Cortex of kidney (tissue), 1 donor: ENCODE data around the gene RASA3.

Source experiments
- DNase-seq: peaks from one replicate; lab custom pipeline; 2025; lab: John Stamatoyannopoulos, UW

RASA3 gene

GRCh38 chr13:113981194-113981605 lies 151.2 kb downstream of the RASA3 start:
- DNase-seq: no peak

- no peak for DNase-seq
Observed at GRCh38 chr13:113980489-113981064, 151.8 kb downstream of the RASA3 start.

DNA sequence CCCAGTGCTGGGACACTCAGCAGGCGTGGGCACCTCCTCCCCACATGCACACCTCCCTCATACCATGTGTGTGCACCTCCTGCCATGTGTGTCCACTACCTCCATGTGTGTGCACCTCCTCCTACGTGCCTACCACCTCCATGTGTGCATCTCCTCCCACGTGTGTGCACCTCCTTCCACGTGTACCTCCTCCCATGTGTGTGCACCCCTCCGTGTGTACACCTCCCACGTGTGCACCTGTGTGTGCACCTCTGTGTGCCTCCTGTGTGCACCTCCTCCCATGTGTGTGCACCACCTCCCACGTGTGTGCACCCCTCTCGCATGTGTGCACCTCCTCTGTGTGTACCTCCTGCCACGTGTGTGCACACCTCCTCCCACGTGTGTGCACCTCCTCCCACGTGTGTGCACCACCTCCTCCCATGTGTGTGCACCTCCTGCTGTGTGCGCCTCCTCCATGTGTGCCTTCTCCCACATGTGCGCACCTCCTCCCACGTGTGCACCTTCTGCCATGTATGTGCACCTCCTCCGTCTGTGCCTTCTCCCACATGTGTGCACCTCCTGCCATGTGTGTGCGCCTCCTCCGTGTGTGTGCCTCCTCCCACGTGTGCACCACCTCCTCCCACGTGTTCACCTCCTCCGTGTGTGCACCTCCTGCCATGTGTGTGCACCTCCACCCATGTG lies 152.5 kb downstream of the RASA3 start:
- no peak for DNase-seq

GRCh38 chr13:113978741-113979481 lies 153.5 kb downstream of the RASA3 start:
- DNase-seq: no peak

- no peak for DNase-seq
Observed at GRCh38 chr13:113977976-113978375, 154.4 kb downstream of the RASA3 start.

DNA sequence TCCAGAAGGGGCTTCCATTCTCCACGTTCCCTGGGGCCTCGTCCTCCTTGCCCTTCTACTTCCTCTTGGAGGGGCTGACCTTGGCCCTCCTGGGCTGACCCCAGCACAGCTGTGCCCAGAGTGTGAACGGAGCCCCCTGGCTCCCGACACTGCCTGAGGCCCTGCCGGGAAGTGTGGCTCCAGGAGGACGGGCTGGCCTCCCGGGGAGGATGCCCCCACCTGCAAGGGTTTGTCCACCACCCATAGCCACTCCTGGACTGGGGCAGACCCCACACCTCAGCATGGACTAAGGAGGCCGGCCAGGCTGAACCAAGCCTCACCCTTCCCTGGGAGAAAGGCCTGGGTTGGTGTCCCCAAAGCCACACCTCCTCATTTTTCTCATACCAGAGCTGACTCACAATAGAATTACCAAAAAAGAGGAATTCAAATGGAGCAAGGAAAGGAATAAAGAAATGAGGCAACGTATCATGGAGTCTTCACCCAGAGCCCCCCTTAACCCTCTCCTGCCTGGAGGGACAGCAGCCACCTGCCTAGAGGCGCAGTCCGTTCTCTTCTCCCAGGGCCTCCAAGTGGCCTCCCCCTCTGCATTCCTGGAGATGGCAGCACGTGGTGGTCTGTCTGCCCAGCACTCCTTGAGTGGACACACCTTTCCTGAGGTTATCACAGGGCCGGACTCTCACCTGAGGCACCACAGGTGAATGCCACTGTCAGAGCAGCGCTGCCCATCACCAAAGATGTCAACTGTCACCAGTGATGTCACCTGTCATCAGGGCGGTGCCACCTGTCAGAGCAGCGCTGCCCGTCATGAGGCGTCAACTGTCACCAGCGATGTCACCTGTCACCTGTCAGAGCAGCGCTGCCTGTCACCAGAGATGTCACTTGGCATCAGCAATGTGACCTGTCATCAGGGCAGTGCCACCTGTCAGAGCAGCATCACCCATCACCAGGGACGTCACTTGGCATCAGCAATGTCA lies 155.4 kb downstream of the RASA3 start:
- DNase-seq: no peak

- no peak for DNase-seq
Observed at GRCh38 chr13:113975416-113975815, 157.0 kb downstream of the RASA3 start.

GRCh38 chr13:113974304-113975281 lies 157.8 kb downstream of the RASA3 start:
- no peak for DNase-seq

DNA sequence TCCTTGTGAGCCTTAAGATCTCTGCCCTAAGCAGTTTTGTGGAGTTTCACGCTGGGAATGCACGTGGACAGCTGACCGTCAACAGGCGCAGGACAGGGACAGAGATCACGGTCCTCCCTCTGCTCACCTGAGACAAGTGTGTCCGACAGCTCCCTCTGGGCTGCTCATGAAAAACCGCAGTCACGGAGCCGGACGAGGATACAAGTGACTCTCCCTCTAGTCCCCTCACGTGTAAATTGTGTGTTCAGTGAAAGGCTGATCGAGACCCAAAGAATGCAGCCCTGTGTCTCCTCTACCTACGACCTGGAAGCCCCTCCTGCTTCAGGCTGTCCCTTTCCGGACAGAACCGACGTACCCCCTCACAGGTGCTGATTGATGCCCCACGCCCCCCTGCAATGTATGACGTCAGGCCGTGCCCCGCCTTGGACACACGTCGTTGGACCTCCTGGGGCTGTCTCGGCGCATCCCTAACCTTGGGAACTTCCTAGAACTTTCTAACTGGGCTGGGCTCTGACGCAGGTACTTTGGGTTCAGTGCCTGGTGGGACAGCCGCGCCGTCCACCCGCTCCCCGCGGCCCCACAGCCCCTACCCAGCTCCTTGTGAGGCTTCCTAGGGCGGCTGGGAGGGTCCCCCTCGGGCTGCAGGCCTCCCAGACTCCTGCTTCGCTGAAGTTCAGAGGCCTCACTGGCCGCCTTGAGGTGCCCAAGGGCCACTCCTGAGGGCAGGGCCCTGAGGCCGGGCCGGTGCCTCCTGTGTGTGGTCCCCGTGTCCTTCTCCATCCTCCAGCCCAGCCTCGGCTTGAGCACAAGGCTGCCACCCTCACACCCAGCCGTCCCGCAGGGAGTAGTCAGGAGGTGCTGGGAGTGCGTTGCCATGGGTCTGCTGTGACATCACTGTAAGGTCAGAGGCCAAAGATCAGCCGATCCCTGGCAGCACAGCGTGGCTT lies 158.9 kb downstream of the RASA3 start, which contains the start of gene C13orf46:
Gene C13orf46 (minus strand): TSS at position 859 of the 947 bp plus-strand sequence. CDS start 79 bp downstream, at position 780.
- DNase-seq: no peak

- DNase-seq: no peak
Observed at GRCh38 chr13:113972451-113973217, 159.8 kb downstream of the RASA3 start.

- DNase-seq: no peak
Observed at GRCh38 chr13:113971471-113972231, 160.8 kb downstream of the RASA3 start.

GRCh38 chr13:113970810-113971470 lies 161.5 kb downstream of the RASA3 start:
- no peak for DNase-seq

DNA sequence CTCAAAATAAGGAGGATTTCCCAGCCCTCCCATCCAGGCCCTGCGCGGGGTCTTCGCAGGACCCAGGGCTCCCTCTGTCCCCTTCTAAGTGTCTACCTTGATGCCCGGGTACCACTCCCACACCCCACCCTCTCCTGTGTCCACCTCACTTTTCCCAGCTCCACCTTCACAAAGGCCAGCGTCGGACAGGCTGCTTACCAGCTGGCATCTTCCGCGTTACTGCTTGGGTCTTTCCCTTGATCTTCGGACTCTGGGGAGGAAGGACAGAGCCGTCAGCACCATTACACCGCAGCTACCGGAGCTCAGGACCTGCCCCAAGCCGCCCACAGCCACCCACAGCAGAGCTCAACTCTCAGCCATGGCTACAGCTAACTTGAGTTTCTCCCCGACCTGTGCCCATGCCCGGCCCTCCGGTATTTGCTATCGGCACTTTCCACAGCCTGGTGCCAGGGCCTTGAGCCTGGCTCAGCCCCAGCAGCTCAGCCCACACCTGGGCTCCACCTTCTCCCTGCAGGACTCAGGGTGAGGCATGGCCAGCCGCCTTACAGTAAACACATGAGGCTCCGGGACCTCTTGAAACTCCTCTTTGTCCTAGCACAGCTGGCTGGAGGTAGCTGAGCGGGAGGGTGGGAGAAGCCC lies 162.3 kb downstream of the RASA3 start:
- no peak for DNase-seq

DNA sequence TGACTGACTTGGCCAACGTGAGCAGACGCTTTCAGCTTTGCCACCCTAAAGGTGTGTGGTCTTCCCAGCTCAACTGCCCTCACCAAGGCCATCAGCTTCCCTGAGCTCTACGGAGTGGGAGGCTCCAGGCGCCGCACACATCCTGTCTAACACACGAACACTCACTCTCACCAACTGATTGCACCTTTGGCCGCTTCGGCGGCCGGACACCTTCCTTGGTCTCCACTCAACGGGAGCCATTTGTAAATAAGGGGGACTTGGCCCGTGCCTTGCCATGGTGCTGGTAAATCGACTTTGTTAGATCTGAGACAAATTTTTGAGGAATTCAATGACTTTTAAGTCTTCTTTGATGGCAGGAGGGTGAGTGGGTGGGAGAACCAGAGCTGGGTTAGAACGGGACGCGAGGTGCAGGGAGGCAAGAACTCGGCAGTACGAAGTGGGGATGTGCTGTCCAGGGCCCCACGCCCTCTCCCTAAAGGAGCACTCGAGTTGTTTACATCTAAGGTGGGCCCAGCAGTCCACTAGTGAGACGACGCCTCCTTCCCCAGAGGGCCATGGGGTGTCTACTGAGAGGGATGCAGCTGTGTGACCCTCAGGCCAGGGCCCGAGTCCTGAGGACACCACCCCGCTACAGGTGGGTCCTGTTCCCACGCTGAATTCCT lies 163.0 kb downstream of the RASA3 start:
- DNase-seq: no peak

- DNase-seq: no peak
Observed at GRCh38 chr13:113968463-113969310, 163.7 kb downstream of the RASA3 start.
